ENCODE measurements around the gene TRPC3.
A peak's percentile ranks its signal among the peaks of the same experiment; 100 is the strongest.

The TRPC3 gene

GRCh38 chr4:121888134-121888533 is 63.7 kb downstream of the TRPC3 start:
- Histone ChIP-seq H3K4me3 (ENCODE audit: low read length) (no peak overlapping the region), H3K36me3 (ENCODE audit: control insufficient read depth, insufficient read depth, low read length) (no peaks in the 10 kb centered on the region), H3K4me1 (ENCODE audit: control insufficient read depth, insufficient read depth, low read length) (no peaks in the 10 kb centered on the region), H3K9ac (ENCODE audit: low read length) (no peak overlapping the region), H3K27me3 (ENCODE audit: control insufficient read depth, insufficient read depth, low read length) (no peaks in the 10 kb centered on the region), H3K27ac (ENCODE audit: low read depth, low read length) (no peak overlapping the region)

GRCh38 chr4:121885115-121885514 is 66.7 kb downstream of the TRPC3 start:
- no peak overlapping the region for H3K4me3 ChIP-seq (ENCODE audit: low read length)
- H3K9ac ChIP-seq (ENCODE audit: low read length): no peak overlapping the region
- no peaks in the 10 kb centered on the region for H3K4me1 ChIP-seq (ENCODE audit: control insufficient read depth, insufficient read depth, low read length)
- H3K36me3 ChIP-seq (ENCODE audit: control insufficient read depth, insufficient read depth, low read length): no peaks in the 10 kb centered on the region
- H3K27ac ChIP-seq (ENCODE audit: low read depth, low read length): no peak overlapping the region
- no peaks in the 10 kb centered on the region for H3K27me3 ChIP-seq (ENCODE audit: control insufficient read depth, insufficient read depth, low read length)

GRCh38 chr4:121881158-121881557 is 70.7 kb downstream of the TRPC3 start:
- Histone ChIP-seq H3K36me3 (ENCODE audit: control insufficient read depth, insufficient read depth, low read length) (no peaks in the 10 kb centered on the region), H3K9ac (ENCODE audit: low read length) (no peak overlapping the region)

GRCh38 chr4:121879135-121879534 is 72.7 kb downstream of the TRPC3 start:
- H3K9ac ChIP-seq (ENCODE audit: low read length): no peak overlapping the region
- no peak overlapping the region for H3K27ac ChIP-seq (ENCODE audit: low read depth, low read length)
- no peak overlapping the region for H3K4me3 ChIP-seq (ENCODE audit: low read length)
- no peaks in the 10 kb centered on the region for H3K4me1 ChIP-seq (ENCODE audit: control insufficient read depth, insufficient read depth, low read length)
- H3K36me3 ChIP-seq (ENCODE audit: control insufficient read depth, insufficient read depth, low read length): no peaks in the 10 kb centered on the region
- H3K27me3 ChIP-seq (ENCODE audit: control insufficient read depth, insufficient read depth, low read length): no peaks in the 10 kb centered on the region

More at GRCh38 chr4:121881158-121881557, 70.7 kb downstream of the TRPC3 start:
- no peak overlapping the region for H3K27ac ChIP-seq (ENCODE audit: low read depth, low read length)
- H3K4me1 ChIP-seq (ENCODE audit: control insufficient read depth, insufficient read depth, low read length): no peaks in the 10 kb centered on the region
- H3K27me3 ChIP-seq (ENCODE audit: control insufficient read depth, insufficient read depth, low read length): no peaks in the 10 kb centered on the region
- H3K4me3 ChIP-seq (ENCODE audit: low read length): no peak overlapping the region

GRCh38 chr4:121877041-121877773 is 74.7 kb downstream of the TRPC3 start:
- H3K9ac ChIP-seq (ENCODE audit: low read length): no peak overlapping the region

GRCh38 chr4:121876070-121876469 is 75.8 kb downstream of the TRPC3 start:
- Histone ChIP-seq H3K27me3 (ENCODE audit: control insufficient read depth, insufficient read depth, low read length) (no peaks in the 10 kb centered on the region), H3K36me3 (ENCODE audit: control insufficient read depth, insufficient read depth, low read length) (no peaks in the 10 kb centered on the region), H3K4me3 (ENCODE audit: low read length) (no peak overlapping the region), H3K9ac (ENCODE audit: low read length) (no peak overlapping the region), H3K4me1 (ENCODE audit: control insufficient read depth, insufficient read depth, low read length) (no peaks in the 10 kb centered on the region), H3K27ac (ENCODE audit: low read depth, low read length) (no peak overlapping the region)

More at GRCh38 chr4:121877041-121877773, 74.7 kb downstream of the TRPC3 start:
- Histone ChIP-seq H3K4me1 (ENCODE audit: control insufficient read depth, insufficient read depth, low read length) (no peaks in the 10 kb centered on the region), H3K4me3 (ENCODE audit: low read length) (no peak overlapping the region), H3K27me3 (ENCODE audit: control insufficient read depth, insufficient read depth, low read length) (no peaks in the 10 kb centered on the region), H3K27ac (ENCODE audit: low read depth, low read length) (no peak overlapping the region), H3K36me3 (ENCODE audit: control insufficient read depth, insufficient read depth, low read length) (no peaks in the 10 kb centered on the region)

GRCh38 chr4:121875652-121876051 is 76.2 kb downstream of the TRPC3 start:
- Histone ChIP-seq H3K9ac (ENCODE audit: low read length) (no peak overlapping the region), H3K27ac (ENCODE audit: low read depth, low read length) (no peak overlapping the region), H3K4me3 (ENCODE audit: low read length) (no peak overlapping the region), H3K36me3 (ENCODE audit: control insufficient read depth, insufficient read depth, low read length) (no peaks in the 10 kb centered on the region), H3K4me1 (ENCODE audit: control insufficient read depth, insufficient read depth, low read length) (no peaks in the 10 kb centered on the region), H3K27me3 (ENCODE audit: control insufficient read depth, insufficient read depth, low read length) (no peaks in the 10 kb centered on the region)

GRCh38 chr4:121873604-121874003 is 78.3 kb downstream of the TRPC3 start:
- H3K4me1 ChIP-seq (ENCODE audit: control insufficient read depth, insufficient read depth, low read length): no peaks in the 10 kb centered on the region
- H3K36me3 ChIP-seq (ENCODE audit: control insufficient read depth, insufficient read depth, low read length): no peaks in the 10 kb centered on the region
- H3K27ac ChIP-seq (ENCODE audit: low read depth, low read length): no peak overlapping the region

GRCh38 chr4:121869841-121870822 is 81.7 kb downstream of the TRPC3 start, which contains the start of gene BBS7:
TSS of gene BBS7 (minus strand) at chr4:121870474. CDS start at chr4:121870313, 161 bp downstream.
- peak within 1 kb of the TSS; percentile 93 for H3K4me3 ChIP-seq (ENCODE audit: low read length)
- no peaks in the 10 kb centered on the region for H3K4me1 ChIP-seq (ENCODE audit: control insufficient read depth, insufficient read depth, low read length)
- H3K27ac ChIP-seq (ENCODE audit: low read depth, low read length): peak within 1 kb of the TSS; percentile 89
- peak within 1 kb of the TSS; percentile 78 for H3K9ac ChIP-seq (ENCODE audit: low read length)
- H3K27me3 ChIP-seq (ENCODE audit: control insufficient read depth, insufficient read depth, low read length): no peaks in the 10 kb centered on the region
- H3K36me3 ChIP-seq (ENCODE audit: control insufficient read depth, insufficient read depth, low read length): no peaks in the 10 kb centered on the region

More at GRCh38 chr4:121873604-121874003, 78.3 kb downstream of the TRPC3 start:
- H3K4me3 ChIP-seq (ENCODE audit: low read length): no peak overlapping the region
- no peak overlapping the region for H3K9ac ChIP-seq (ENCODE audit: low read length)
- no peaks in the 10 kb centered on the region for H3K27me3 ChIP-seq (ENCODE audit: control insufficient read depth, insufficient read depth, low read length)

GRCh38 chr4:121863799-121864198 is 88.1 kb downstream of the TRPC3 start:
- Histone ChIP-seq H3K36me3 (ENCODE audit: control insufficient read depth, insufficient read depth, low read length) (no peaks in the 10 kb centered on the region), H3K27me3 (ENCODE audit: control insufficient read depth, insufficient read depth, low read length) (no peaks in the 10 kb centered on the region), H3K27ac (ENCODE audit: low read depth, low read length) (no peak overlapping the region), H3K9ac (ENCODE audit: low read length) (no peak overlapping the region), H3K4me1 (ENCODE audit: control insufficient read depth, insufficient read depth, low read length) (no peaks in the 10 kb centered on the region), H3K4me3 (ENCODE audit: low read length) (no peak overlapping the region)

GRCh38 chr4:121861426-121861825 is 90.4 kb downstream of the TRPC3 start:
- Histone ChIP-seq H3K4me3 (ENCODE audit: low read length) (no peak overlapping the region), H3K4me1 (ENCODE audit: control insufficient read depth, insufficient read depth, low read length) (no peaks in the 10 kb centered on the region), H3K27me3 (ENCODE audit: control insufficient read depth, insufficient read depth, low read length) (no peaks in the 10 kb centered on the region), H3K36me3 (ENCODE audit: control insufficient read depth, insufficient read depth, low read length) (no peaks in the 10 kb centered on the region), H3K27ac (ENCODE audit: low read depth, low read length) (no peak overlapping the region), H3K9ac (ENCODE audit: low read length) (no peak overlapping the region)

GRCh38 chr4:121860121-121860520 is 91.7 kb downstream of the TRPC3 start:
- H3K36me3 ChIP-seq (ENCODE audit: control insufficient read depth, insufficient read depth, low read length): no peaks in the 10 kb centered on the region
- H3K27ac ChIP-seq (ENCODE audit: low read depth, low read length): no peak overlapping the region
- no peaks in the 10 kb centered on the region for H3K27me3 ChIP-seq (ENCODE audit: control insufficient read depth, insufficient read depth, low read length)
- no peak overlapping the region for H3K4me3 ChIP-seq (ENCODE audit: low read length)
- H3K4me1 ChIP-seq (ENCODE audit: control insufficient read depth, insufficient read depth, low read length): no peaks in the 10 kb centered on the region
- H3K9ac ChIP-seq (ENCODE audit: low read length): no peak overlapping the region
